Pancreas (tissue), 10 donors: ENCODE results near the gene SMAD2. TPM values are rescaled to one million over a fixed set of nuclear protein-coding genes. Genes with fewer than 3 reads are reported as not detected.
"Not testable (repeated sequence)": the region's sequence is repeated elsewhere in the genome, so short reads cannot be mapped to it uniquely, and the experiment has no call there.

Experiments used
- ATAC-seq, 4 donors: fragments of 200-7000 bp; cut with Tn5 transposase; one replicate each; pipeline versions ENCODE4 v1.8.0 to v1.9.1; 2020; ENCODE audit warnings: mild to moderate bottlenecking in 4 of 4, moderate library complexity in 4 of 4
- DNase-seq, 6 donors: peaks; one replicate each; pipeline ENCODE4 v3.0.0-alpha.2; 2020
- FAIRE-seq: peaks from 2 replicates; lab custom pipeline; 2012; peaks lifted over from hg19 to GRCh38; lab: Jason Lieb, UNC
- H3K27ac ChIP-seq, 4 donors: fragments of 200-600 bp; sonication (generic); 1 replicate in 3 of 4; 2 replicates in 1 of 4; pipeline versions ENCODE4 v1.5.0 to v1.8.0; 2020
- H3K27me3 ChIP-seq, 4 donors: fragments of 200-600 bp; one replicate each; pipeline ENCODE4 v1.8.0; 2021
- H3K36me3 ChIP-seq, 3 donors: fragments of 200-600 bp; sonication (generic) in 1 of 3; one replicate each; pipeline versions ENCODE4 v1.5.0 to v1.8.0; 2020 to 2021
- H3K4me1 ChIP-seq, 3 donors: fragments of 200-600 bp; one replicate each; pipeline ENCODE4 v1.8.0; 2021
- H3K4me3 ChIP-seq, 4 donors: fragments of 200-600 bp; sonication (generic) in 2 of 4; one replicate each; pipeline versions ENCODE4 v1.5.0 to v1.8.0; 2020 to 2021
- H3K9me3 ChIP-seq, 4 donors: fragments of 200-600 bp; one replicate each; pipeline ENCODE4 v1.8.0; 2021
- CTCF ChIP-seq, 4 donors: fragments of 200-600 bp; sonication (generic) in 3 of 4; IDR thresholded peaks; one replicate each; pipeline versions ENCODE4 v1.5.0 to v1.8.0; 2021; ENCODE audit warnings: antibody characterized with exemption in 4 of 4
- WGBS, 2 donors: extraction: QIAGEN DNeasy Blood & Tissue Kit; methylation state at CpG; one replicate each; pipeline ENCODE4 v1.1.7; 2013; 5-methylcytosine and 5-hydroxymethylcytosine counted together
- intact Hi-C, 3 donors: fragments of 100-400 bp; cut with DNase I; formaldehyde crosslinking; loops; one replicate each; pipeline versions ENCODE4 v1.11.1 to v1.14.2; 2022
- polyA plus RNA-seq, 2 donors: library from polyadenylated mRNA; stranded (reverse); fragments of 200-250 nt; gene quantifications; one replicate each; pipeline ENCODE4 v1.2.3, GENCODE V29; 2013
- total RNA-seq, 6 donors: library from RNA; stranded (reverse); fragmentation: NEBNext Ultra II Directional in 4 of 6; extraction: Animal tissue kit (Norgen Biotek cat#: 25700) in 4 of 6; gene quantifications; one replicate each; pipeline versions ENCODE4 v1.2.1 to v1.2.4, GENCODE V29; 2021 to 2023
- donor health status: healthy with polysubstance abuse.
- donor health status: DM: no; HTN: no; CAD: no; lungs with moderate emphysema.
- donor health status: DM: no; HTN: no; CAD: no.
- donor health status: control.
- donor health status: control.
- donor health status: Bipolar disorder and iron deficiency.
- donor health status: DM: yes; HTN: yes; CAD: no.
- donor health status: DM: no; HTN: no; CAD: no.
- donor health status: DM: no; HTN: no; CAD: no.
- donor health status: DM: yes; HTN: yes; CAD: no.

The SMAD2 gene
- total and polyA plus RNA-seq, 8 donors = 8.7 to 71.2 (median 46.9) TPM

GRCh38 chr18:47829831-47830230 is 100.6 kb downstream of the SMAD2 start:
- Histone ChIP-seq H3K27me3 (no peaks in the 10 kb centered on the region), H3K9me3 (no peaks in the 10 kb centered on the region), H3K36me3 (peaks cover 0 to 2% (median 0%) of the 10 kb centered on the region in 3 donors), H3K4me3 (no peak overlapping the region), H3K4me1 (no peaks in the 10 kb centered on the region), H3K27ac (no peak overlapping the region)
- intact Hi-C loops = no loop called here
- ATAC-seq (no peak), DNase-seq (no peak), FAIRE-seq (no peak)
- WGBS, 2 donors = 94 to 97% methylated on average over 3 of the region's 3 CpGs
- TF ChIP-seq CTCF (IDR thresholded peaks at IDR 0.05) = no peak

GRCh38 chr18:47828031-47828430 is 102.4 kb downstream of the SMAD2 start:
- H3K36me3 ChIP-seq, H3K4me1 ChIP-seq, H3K27me3 ChIP-seq, H3K4me3 ChIP-seq, H3K27ac ChIP-seq, intact Hi-C loops, ATAC-seq, FAIRE-seq, H3K9me3 ChIP-seq: not testable (repeated sequence)
- WGBS, 2 donors = 98 to 99% methylated on average over 25 to 34 of the region's 34 CpGs
- DNase-seq = peak in 1 of 6 donors; percentile 45

DNA sequence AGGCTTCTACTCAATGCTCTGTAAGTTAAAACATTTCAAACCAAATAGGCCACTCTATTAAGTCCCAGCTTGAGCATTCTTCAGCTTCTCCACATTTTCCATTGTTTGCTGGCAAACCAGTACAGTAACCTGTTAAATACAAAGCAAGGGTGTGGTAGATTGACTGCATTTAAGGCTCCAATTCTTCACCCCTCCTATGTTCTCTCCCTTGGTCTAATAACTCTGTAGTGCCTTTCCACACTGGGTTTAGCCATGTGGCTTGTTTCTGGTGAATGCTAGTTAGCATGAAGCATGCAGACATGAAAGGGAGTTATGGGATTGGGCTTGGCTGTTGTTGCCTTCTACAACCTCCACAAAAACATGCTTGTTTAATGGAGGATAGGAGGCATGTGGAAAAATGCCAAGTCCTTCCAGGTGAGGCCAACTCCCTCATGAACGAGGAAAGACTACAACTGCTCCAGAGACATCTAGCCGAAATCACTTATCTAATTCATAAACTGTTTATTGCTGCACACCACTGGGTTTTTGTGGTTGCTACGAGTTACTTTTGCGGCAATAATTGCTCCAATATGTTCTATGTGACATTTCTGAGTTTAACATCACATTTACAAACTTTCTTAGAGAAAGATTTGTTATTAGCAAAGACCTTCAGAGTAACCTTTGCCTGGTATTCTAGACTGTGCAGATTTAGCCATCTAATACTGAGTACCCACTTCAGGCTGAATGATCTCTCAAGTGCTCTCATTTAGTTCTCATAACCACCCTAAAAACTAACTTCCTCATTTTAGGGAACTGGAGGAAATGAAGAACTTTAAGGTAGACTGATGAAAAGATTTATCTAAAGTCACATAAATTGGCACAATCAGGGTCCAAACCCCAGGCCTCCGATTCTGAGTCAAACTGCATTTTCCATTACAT is 104.0 kb downstream of the SMAD2 start:
- DNase-seq = no peak
- no peak for FAIRE-seq
- Histone ChIP-seq H3K36me3 (no peaks in the 10 kb centered on the region), H3K9me3 (no peaks in the 10 kb centered on the region), H3K4me1 (no peaks in the 10 kb centered on the region), H3K27me3 (no peaks in the 10 kb centered on the region), H3K27ac (no peak overlapping the region), H3K4me3 (no peak overlapping the region)
- ATAC-seq = no peak
- intact Hi-C loops = no loop called here
- WGBS, 2 donors = 95 to 96% methylated on average over 5 of the region's 5 CpGs
- TF ChIP-seq CTCF (IDR thresholded peaks at IDR 0.05) = no peak

DNA sequence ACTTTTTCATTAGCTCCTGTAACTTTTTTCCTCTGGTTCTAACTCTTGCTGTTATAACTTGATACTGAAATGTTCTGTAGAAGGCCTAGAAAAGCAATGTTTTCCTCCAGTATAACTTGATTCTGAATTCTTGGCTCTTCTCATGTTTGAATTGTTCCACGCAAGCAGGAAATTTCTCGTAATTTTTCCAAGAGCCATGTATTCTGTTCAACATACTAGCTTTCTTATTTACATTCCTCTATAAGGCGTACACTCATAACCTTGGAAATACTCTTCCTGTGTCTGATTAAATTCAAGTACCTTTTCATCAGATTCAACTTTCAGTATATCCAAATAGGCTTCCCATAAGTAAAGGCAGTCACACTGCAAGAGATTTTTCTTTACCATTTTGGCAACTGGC is 109.1 kb downstream of the SMAD2 start:
- H3K4me1 ChIP-seq = peaks cover 0 to 8% (median 0%) of the 10 kb centered on the region in 3 donors
- no peak for FAIRE-seq
- ATAC-seq = no peak
- WGBS, 2 donors = 72 to 85% methylated on average over 3 of the region's 3 CpGs
- no peaks in the 10 kb centered on the region for H3K27me3 ChIP-seq
- intact Hi-C loops = no loop called here
- H3K36me3 ChIP-seq = no peaks in the 10 kb centered on the region
- no peak overlapping the region for H3K4me3 ChIP-seq
- DNase-seq = no peak
- no peaks in the 10 kb centered on the region for H3K9me3 ChIP-seq
- H3K27ac ChIP-seq = no peak overlapping the region
- TF ChIP-seq CTCF (IDR thresholded peaks at IDR 0.05) = no peak

- DNase-seq = no peak
- H3K9me3 ChIP-seq = no peaks in the 10 kb centered on the region
- H3K36me3 ChIP-seq = no peaks in the 10 kb centered on the region
- WGBS, 2 donors = 69 to 76% methylated on average over 1 of the region's 1 CpG
- intact Hi-C loops = no loop called here
- TF ChIP-seq CTCF (IDR thresholded peaks at IDR 0.05) = no peak
- ATAC-seq = no peak
- peaks cover 0 to 8% (median 0%) of the 10 kb centered on the region in 3 donors for H3K4me1 ChIP-seq
- H3K27ac ChIP-seq = no peak overlapping the region
- no peak for FAIRE-seq
- no peaks in the 10 kb centered on the region for H3K27me3 ChIP-seq
- H3K4me3 ChIP-seq = no peak overlapping the region
Measured at GRCh38 chr18:47817795-47818077, 112.7 kb downstream of the SMAD2 start.
